ENCODE results near the gene PDE1A.
"Not testable (repeated sequence)": the region's sequence is repeated elsewhere in the genome, so short reads cannot be mapped to it uniquely, and the experiment has no call there.

PDE1A gene

GRCh38 chr2:182281276-182281675, 145.6 kb downstream of the PDE1A start:
- Histone ChIP-seq H3K4me3 (ENCODE audit: low read depth, low read length) (no peak overlapping the region), H3K9me3 (ENCODE audit: control insufficient read depth, insufficient read depth, low read depth, low read length) (peaks cover 11% of the 10 kb centered on the region), H3K36me3 (ENCODE audit: control insufficient read depth, insufficient read depth, low read length) (no peaks in the 10 kb centered on the region), H3K27me3 (ENCODE audit: control insufficient read depth, insufficient read depth, low read length) (no peaks in the 10 kb centered on the region), H3K4me1 (ENCODE audit: control insufficient read depth, insufficient read depth, low read length) (no peaks in the 10 kb centered on the region), H3K27ac (ENCODE audit: low read depth, low read length) (no peak overlapping the region), H3K9ac (ENCODE audit: low read length) (no peak overlapping the region)

- no peaks in the 10 kb centered on the region for H3K4me1 ChIP-seq (ENCODE audit: control insufficient read depth, insufficient read depth, low read length)
- H3K36me3 ChIP-seq (ENCODE audit: control insufficient read depth, insufficient read depth, low read length), result no peaks in the 10 kb centered on the region
- no peak overlapping the region for H3K4me3 ChIP-seq (ENCODE audit: low read depth, low read length)
- H3K9me3 ChIP-seq (ENCODE audit: control insufficient read depth, insufficient read depth, low read depth, low read length), result peaks cover 15% of the 10 kb centered on the region
- H3K27ac ChIP-seq (ENCODE audit: low read depth, low read length), result no peak overlapping the region
- H3K27me3 ChIP-seq (ENCODE audit: control insufficient read depth, insufficient read depth, low read length), result no peaks in the 10 kb centered on the region
- no peak overlapping the region for H3K9ac ChIP-seq (ENCODE audit: low read length)
Measured at GRCh38 chr2:182280118-182280517, 146.7 kb downstream of the PDE1A start.

GRCh38 chr2:182276662-182277061, 150.2 kb downstream of the PDE1A start:
- not testable (repeated sequence) for H3K4me1 ChIP-seq (ENCODE audit: control insufficient read depth, insufficient read depth, low read length)
- peaks cover 17% of the 10 kb centered on the region for H3K9me3 ChIP-seq (ENCODE audit: control insufficient read depth, insufficient read depth, low read depth, low read length)

GRCh38 chr2:182267971-182268370, 158.9 kb downstream of the PDE1A start:
- H3K4me1 ChIP-seq (ENCODE audit: control insufficient read depth, insufficient read depth, low read length), result no peaks in the 10 kb centered on the region
- no peak overlapping the region for H3K9ac ChIP-seq (ENCODE audit: low read length)
- no peaks in the 10 kb centered on the region for H3K36me3 ChIP-seq (ENCODE audit: control insufficient read depth, insufficient read depth, low read length)
- H3K9me3 ChIP-seq (ENCODE audit: control insufficient read depth, insufficient read depth, low read depth, low read length), result no peaks in the 10 kb centered on the region
- no peaks in the 10 kb centered on the region for H3K27me3 ChIP-seq (ENCODE audit: control insufficient read depth, insufficient read depth, low read length)
- no peak overlapping the region for H3K4me3 ChIP-seq (ENCODE audit: low read depth, low read length)
- no peak overlapping the region for H3K27ac ChIP-seq (ENCODE audit: low read depth, low read length)

More at GRCh38 chr2:182276662-182277061, 150.2 kb downstream of the PDE1A start:
- not testable (repeated sequence) for H3K36me3 ChIP-seq (ENCODE audit: control insufficient read depth, insufficient read depth, low read length); H3K9ac ChIP-seq (ENCODE audit: low read length); H3K27ac ChIP-seq (ENCODE audit: low read depth, low read length); H3K4me3 ChIP-seq (ENCODE audit: low read depth, low read length); H3K27me3 ChIP-seq (ENCODE audit: control insufficient read depth, insufficient read depth, low read length)

DNA sequence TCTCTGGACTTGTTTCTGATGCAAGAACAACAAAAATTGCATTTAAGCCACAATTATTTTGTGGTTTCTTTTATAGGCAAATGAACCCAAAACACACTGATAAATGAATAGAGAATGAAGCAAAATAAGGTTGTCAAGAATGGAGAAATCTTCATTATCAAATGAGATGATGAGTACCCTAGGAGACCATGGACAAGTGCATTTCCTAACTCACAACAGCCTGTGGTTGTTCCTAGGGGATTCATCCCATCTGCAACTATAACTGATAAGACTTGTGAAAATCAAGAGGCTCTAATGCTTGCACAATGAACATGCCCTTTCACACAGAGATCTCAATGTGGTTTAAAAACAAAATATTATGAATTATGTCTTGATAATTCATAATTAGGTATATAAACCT, 159.9 kb downstream of the PDE1A start:
- no peak overlapping the region for H3K4me3 ChIP-seq (ENCODE audit: low read depth, low read length)
- no peaks in the 10 kb centered on the region for H3K4me1 ChIP-seq (ENCODE audit: control insufficient read depth, insufficient read depth, low read length)
- H3K27me3 ChIP-seq (ENCODE audit: control insufficient read depth, insufficient read depth, low read length), result no peaks in the 10 kb centered on the region
- H3K27ac ChIP-seq (ENCODE audit: low read depth, low read length), result no peak overlapping the region
- H3K9me3 ChIP-seq (ENCODE audit: control insufficient read depth, insufficient read depth, low read depth, low read length), result no peaks in the 10 kb centered on the region
- H3K9ac ChIP-seq (ENCODE audit: low read length), result no peak overlapping the region
- no peaks in the 10 kb centered on the region for H3K36me3 ChIP-seq (ENCODE audit: control insufficient read depth, insufficient read depth, low read length)

GRCh38 chr2:182265718-182266117, 161.1 kb downstream of the PDE1A start:
- Histone ChIP-seq H3K27me3 (ENCODE audit: control insufficient read depth, insufficient read depth, low read length) (no peaks in the 10 kb centered on the region), H3K4me1 (ENCODE audit: control insufficient read depth, insufficient read depth, low read length) (no peaks in the 10 kb centered on the region), H3K27ac (ENCODE audit: low read depth, low read length) (no peak overlapping the region), H3K36me3 (ENCODE audit: control insufficient read depth, insufficient read depth, low read length) (no peaks in the 10 kb centered on the region), H3K9ac (ENCODE audit: low read length) (no peak overlapping the region), H3K9me3 (ENCODE audit: control insufficient read depth, insufficient read depth, low read depth, low read length) (no peaks in the 10 kb centered on the region), H3K4me3 (ENCODE audit: low read depth, low read length) (no peak overlapping the region)

DNA sequence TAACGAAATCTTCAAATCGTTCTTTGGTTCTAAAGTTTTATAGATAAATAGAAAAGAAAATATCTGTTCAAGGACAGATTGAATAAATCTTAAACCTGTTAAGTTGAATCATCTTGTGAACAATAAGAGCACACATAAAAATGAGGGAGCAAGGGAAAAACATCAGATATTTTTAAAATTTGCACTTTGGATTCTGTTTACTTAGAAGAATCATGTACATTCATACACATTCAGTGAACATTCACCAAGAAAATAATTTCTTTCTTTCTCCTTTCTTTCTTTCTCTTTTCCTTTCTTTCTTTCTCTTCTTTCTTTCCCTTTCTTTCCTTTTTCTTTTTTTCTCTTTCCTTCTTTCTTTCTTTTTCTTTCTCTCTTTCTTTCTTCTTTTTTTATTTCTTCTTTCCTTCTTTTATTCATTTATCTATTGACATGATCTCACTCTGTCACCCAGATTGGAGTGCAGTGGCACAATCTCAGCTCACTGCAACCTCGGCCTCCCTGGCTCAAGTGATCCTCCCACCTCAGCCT, 164.9 kb downstream of the PDE1A start:
- H3K27me3 ChIP-seq (ENCODE audit: control insufficient read depth, insufficient read depth, low read length), result no peaks in the 10 kb centered on the region
- no peak overlapping the region for H3K4me3 ChIP-seq (ENCODE audit: low read depth, low read length)
- H3K36me3 ChIP-seq (ENCODE audit: control insufficient read depth, insufficient read depth, low read length), result no peaks in the 10 kb centered on the region
- no peaks in the 10 kb centered on the region for H3K9me3 ChIP-seq (ENCODE audit: control insufficient read depth, insufficient read depth, low read depth, low read length)
- H3K27ac ChIP-seq (ENCODE audit: low read depth, low read length), result no peak overlapping the region
- H3K4me1 ChIP-seq (ENCODE audit: control insufficient read depth, insufficient read depth, low read length), result no peaks in the 10 kb centered on the region; the same call in 1 of the 2 replicates
- no peak overlapping the region for H3K9ac ChIP-seq (ENCODE audit: low read length)

- no peaks in the 10 kb centered on the region for H3K9me3 ChIP-seq (ENCODE audit: control insufficient read depth, insufficient read depth, low read depth, low read length)
- H3K27ac ChIP-seq (ENCODE audit: low read depth, low read length), result no peak overlapping the region
- no peak overlapping the region for H3K4me3 ChIP-seq (ENCODE audit: low read depth, low read length)
- H3K27me3 ChIP-seq (ENCODE audit: control insufficient read depth, insufficient read depth, low read length), result no peaks in the 10 kb centered on the region
- H3K9ac ChIP-seq (ENCODE audit: low read length), result no peak overlapping the region
- no peaks in the 10 kb centered on the region; the same call in 1 of the 2 replicates for H3K4me1 ChIP-seq (ENCODE audit: control insufficient read depth, insufficient read depth, low read length)
- H3K36me3 ChIP-seq (ENCODE audit: control insufficient read depth, insufficient read depth, low read length), result no peaks in the 10 kb centered on the region
Measured at GRCh38 chr2:182259629-182260150, 167.1 kb downstream of the PDE1A start.

DNA sequence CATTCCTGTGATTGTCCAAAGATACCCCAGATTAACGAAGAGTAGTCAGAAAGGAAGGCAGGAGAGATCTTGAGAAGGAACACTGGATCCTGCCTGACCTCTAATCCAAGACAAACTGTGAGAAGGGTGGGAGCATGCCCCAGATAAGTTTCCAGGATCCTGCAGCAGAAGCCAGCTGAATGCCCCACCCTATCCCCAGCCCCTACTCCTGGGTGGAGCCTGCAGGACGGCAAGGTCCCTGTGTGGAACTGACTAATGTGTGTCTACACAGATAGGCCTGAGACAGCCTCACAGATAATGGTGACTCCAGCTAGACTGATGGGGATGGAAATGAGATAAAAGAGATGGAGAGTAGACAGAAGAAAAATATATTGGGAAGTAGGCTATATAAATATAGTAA, 174.3 kb downstream of the PDE1A start:
- no peak overlapping the region for H3K27ac ChIP-seq (ENCODE audit: low read depth, low read length)
- no peak overlapping the region for H3K9ac ChIP-seq (ENCODE audit: low read length)
- no peaks in the 10 kb centered on the region for H3K27me3 ChIP-seq (ENCODE audit: control insufficient read depth, insufficient read depth, low read length)
- no peak overlapping the region for H3K4me3 ChIP-seq (ENCODE audit: low read depth, low read length)
- H3K9me3 ChIP-seq (ENCODE audit: control insufficient read depth, insufficient read depth, low read depth, low read length), result no peaks in the 10 kb centered on the region
- H3K4me1 ChIP-seq (ENCODE audit: control insufficient read depth, insufficient read depth, low read length), result no peaks in the 10 kb centered on the region
- no peaks in the 10 kb centered on the region for H3K36me3 ChIP-seq (ENCODE audit: control insufficient read depth, insufficient read depth, low read length)

DNA sequence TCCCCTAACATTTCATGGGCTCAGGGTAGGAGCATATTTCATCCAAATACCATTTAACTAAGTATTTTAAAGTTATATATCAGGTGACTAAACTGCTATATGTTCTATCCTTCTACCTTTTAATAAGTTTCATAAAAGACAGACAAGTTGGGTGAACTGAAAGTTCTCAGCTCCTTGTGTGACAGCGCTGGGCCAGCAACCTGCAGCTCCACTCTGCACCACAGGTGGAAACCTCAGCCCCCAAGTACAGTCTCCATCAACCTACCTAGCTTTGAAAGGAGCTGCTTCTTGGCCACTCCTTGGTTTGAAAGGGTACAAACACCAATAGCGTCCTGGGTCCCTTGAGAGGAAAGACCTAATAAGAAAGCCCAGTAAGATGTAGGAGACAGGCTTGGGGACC, 177.9 kb downstream of the PDE1A start:
- H3K36me3 ChIP-seq (ENCODE audit: control insufficient read depth, insufficient read depth, low read length), result no peaks in the 10 kb centered on the region

DNA sequence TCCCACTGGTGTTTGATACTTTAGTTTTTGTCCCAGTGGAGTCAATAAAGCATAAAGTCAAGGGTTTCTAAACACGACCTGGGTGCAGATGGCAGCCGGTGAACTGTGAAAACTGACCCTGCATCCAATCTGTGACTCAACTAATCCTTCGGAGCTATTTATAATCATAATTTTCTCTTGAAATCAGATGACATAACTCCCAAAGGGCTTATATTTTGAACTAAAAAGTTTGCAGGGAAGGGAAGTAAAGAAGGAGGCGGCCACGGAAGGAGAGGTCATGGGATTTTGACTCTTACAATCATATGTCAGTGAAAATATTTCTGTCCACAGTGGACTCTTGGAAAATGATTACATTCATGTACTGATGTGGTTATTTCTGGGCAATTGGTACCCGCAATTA, 178.5 kb downstream of the PDE1A start:
- Histone ChIP-seq H3K36me3 (ENCODE audit: control insufficient read depth, insufficient read depth, low read length) (no peaks in the 10 kb centered on the region), H3K27ac (ENCODE audit: low read depth, low read length) (no peak overlapping the region), H3K9ac (ENCODE audit: low read length) (no peak overlapping the region), H3K4me1 (ENCODE audit: control insufficient read depth, insufficient read depth, low read length) (no peaks in the 10 kb centered on the region), H3K27me3 (ENCODE audit: control insufficient read depth, insufficient read depth, low read length) (no peaks in the 10 kb centered on the region), H3K9me3 (ENCODE audit: control insufficient read depth, insufficient read depth, low read depth, low read length) (no peaks in the 10 kb centered on the region), H3K4me3 (ENCODE audit: low read depth, low read length) (no peak overlapping the region)

More for the DNA sequence above, 177.9 kb downstream of the PDE1A start:
- Histone ChIP-seq H3K9ac (ENCODE audit: low read length) (no peak overlapping the region), H3K4me3 (ENCODE audit: low read depth, low read length) (no peak overlapping the region), H3K9me3 (ENCODE audit: control insufficient read depth, insufficient read depth, low read depth, low read length) (no peaks in the 10 kb centered on the region), H3K27ac (ENCODE audit: low read depth, low read length) (no peak overlapping the region), H3K4me1 (ENCODE audit: control insufficient read depth, insufficient read depth, low read length) (no peaks in the 10 kb centered on the region), H3K27me3 (ENCODE audit: control insufficient read depth, insufficient read depth, low read length) (no peaks in the 10 kb centered on the region)

All from HUES6 (cell line).